Epithelial cell of esophagus (primary cell): ENCODE data around the gene CMTM3.
A peak's percentile ranks its signal among the peaks of the same experiment; 100 is the strongest.
"Not testable (repeated sequence)": the region's sequence is repeated elsewhere in the genome, so short reads cannot be mapped to it uniquely, and the experiment has no call there.

ENCODE experiments used
- DNase-seq: peaks from one replicate; pipeline ENCODE4 v3.0.0; 2010; ENCODE audit warnings: low read depth
- H3K4me3 ChIP-seq: 2 replicates; pipeline ENCODE4 v1.5.1; 2011; ENCODE audit warnings: mild to moderate bottlenecking, low read length, control low read depth
- TF ChIP-seq, protein P1 (sequence below): IDR thresholded peaks from 2 replicates; pipeline ENCODE4 v1.5.1; 2011; ENCODE audit warnings: low read depth, mild to moderate bottlenecking, low read length, control low read depth, inconsistent platforms; ENCODE audit not compliant: insufficient read depth; ENCODE audit errors: missing control alignments

CMTM3 gene

DNA sequence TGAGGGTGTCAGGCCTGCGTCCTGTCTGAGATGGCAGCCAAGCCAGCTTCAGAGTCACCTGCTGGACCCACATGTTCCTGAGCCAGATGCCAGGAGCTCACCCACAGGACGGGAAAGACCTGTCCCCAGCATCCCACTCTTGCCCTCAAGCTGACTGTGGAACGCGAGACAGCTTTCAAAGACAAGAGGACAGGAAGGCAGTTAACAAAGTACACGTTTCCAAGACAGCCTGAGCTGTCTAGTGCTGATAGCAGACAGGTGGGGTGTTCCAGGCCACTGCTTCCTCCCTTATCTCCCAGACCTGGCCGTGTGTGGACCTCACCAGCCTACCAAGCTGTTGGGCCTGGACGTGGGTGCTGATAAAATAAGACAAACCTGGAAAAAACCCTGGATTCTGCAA, 13.2 kb downstream of the CMTM3 start:
- no peak overlapping the region for H3K4me3 ChIP-seq
- TF ChIP-seq, protein P1, sequence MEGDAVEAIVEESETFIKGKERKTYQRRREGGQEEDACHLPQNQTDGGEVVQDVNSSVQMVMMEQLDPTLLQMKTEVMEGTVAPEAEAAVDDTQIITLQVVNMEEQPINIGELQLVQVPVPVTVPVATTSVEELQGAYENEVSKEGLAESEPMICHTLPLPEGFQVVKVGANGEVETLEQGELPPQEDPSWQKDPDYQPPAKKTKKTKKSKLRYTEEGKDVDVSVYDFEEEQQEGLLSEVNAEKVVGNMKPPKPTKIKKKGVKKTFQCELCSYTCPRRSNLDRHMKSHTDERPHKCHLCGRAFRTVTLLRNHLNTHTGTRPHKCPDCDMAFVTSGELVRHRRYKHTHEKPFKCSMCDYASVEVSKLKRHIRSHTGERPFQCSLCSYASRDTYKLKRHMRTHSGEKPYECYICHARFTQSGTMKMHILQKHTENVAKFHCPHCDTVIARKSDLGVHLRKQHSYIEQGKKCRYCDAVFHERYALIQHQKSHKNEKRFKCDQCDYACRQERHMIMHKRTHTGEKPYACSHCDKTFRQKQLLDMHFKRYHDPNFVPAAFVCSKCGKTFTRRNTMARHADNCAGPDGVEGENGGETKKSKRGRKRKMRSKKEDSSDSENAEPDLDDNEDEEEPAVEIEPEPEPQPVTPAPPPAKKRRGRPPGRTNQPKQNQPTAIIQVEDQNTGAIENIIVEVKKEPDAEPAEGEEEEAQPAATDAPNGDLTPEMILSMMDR: no peak
- no peak for DNase-seq

DNA sequence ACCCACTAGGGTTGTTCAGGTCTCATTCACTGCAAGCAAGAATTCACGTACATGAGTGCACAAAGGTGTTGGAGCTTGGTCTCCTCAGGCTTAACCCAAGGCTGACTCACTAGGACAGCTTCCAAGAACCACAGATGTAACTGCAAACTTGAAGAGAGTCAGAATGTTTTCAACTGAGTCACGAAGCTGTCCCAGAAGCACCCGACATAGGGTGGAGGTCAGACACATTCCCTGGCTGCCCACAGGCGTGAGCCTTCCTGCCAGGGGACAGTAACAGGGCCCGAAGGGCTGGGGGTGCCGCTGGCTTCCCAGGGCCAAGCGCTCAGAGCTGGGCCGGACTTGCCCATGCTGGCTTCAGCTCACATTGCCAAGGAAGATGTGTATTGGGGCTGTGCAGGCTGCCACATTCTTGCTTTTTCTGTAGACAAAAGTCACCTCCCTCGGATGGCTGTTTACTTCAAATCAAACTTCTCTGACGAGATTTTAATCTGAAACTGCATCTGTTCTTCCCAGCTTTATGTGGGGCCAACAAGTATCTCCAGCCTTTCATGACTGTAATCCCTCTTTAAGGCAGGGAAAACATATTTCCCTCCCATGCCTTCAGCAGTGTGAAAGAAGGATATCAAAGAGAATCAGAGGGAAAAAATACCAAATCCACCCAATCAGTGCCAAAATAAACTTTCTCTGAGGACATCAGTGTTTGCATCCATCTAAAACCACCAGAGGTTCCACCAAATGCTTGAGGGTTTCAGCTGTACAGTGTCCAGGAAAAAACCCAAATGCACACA, 14.3 kb downstream of the CMTM3 start:
- DNase-seq: peak; percentile 94
- H3K4me3 ChIP-seq: no peak overlapping the region
- TF ChIP-seq, protein P1: no peak

DNA sequence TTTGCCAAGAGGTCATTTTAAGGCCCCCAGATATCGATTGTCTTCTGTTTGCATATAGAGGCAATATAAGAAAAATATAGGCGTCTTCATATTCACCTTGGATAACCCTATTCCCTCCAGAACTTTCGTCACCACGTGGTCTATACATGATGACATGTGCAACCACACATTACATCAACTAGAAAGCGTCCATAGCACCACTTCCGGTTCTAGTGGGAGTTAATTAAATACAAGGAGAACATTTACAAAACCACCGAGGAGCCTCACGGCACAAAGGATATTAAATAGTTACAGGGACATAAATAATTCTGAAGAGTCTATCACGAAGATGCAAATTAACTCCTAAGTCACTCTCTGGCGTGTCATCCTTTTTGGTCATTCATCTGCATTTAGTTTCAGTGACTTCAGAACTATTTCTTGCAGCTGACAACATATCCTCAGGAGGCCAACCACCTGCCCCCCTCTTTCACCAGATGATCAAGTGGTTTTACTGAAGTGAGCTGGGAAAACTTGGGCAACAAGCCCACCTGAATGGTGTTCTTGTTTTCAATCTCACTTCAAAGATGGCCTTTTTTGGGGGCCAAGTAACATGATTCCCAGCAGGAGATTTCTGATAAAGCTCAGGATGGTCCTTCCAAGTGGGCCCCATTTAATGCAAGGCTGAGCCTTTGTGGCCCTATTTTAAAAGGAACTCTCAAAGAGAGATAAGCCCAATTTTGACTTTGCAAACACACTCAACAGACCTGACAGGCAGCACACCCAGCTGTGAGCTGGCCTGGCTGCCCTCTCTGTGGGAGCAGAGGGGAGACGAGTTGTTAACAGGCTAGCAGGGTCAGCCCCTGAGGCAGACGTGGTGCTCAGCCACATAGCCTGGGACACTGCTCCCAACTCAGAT, 15.3 kb downstream of the CMTM3 start:
- DNase-seq: peak; percentile 36

DNA sequence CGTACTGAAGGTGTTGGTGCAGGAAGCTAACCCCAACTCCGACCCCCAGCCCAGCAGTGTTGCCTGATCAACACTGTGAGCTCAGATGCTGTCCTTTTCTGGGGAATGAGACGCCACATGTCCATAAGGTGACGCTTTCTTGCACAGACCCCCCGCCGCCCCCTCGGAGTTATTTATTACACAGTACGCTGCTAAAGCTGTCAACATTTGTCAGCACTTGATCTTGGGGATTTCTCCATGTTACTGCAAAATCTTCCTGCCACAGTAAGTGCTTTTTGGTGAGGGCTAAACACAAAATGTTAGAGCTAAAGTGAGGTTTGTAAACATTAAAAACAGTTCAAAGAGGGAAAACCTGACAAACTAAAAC, 15.9 kb downstream of the CMTM3 start:
- no peak for DNase-seq
- no peak overlapping the region for H3K4me3 ChIP-seq
- TF ChIP-seq, protein P1: no peak

More for the DNA sequence above, 15.3 kb downstream of the CMTM3 start:
- TF ChIP-seq, protein P1: no peak
- H3K4me3 ChIP-seq: no peak overlapping the region

DNA sequence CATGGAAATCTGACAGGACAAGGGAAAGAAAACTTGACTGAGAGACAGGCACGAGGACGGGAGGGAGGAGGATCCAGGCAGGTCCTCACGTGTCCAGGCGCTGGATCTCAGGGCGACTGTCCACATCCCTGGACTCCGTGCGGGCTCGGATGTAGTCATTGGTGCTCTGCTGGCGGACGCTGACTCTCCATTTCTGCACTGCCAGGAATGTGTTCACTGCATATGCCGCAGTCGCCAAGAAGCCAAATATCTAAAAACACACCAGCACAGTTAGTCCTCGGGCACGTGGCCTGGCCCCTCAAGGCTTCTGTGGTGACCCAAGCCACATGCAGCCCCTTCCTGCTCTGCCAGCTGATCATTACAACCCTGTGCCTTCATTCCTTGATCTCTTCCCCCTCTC, 17.5 kb downstream of the CMTM3 start:
- TF ChIP-seq, protein P1: no peak
- no peak overlapping the region for H3K4me3 ChIP-seq
- no peak for DNase-seq

DNA sequence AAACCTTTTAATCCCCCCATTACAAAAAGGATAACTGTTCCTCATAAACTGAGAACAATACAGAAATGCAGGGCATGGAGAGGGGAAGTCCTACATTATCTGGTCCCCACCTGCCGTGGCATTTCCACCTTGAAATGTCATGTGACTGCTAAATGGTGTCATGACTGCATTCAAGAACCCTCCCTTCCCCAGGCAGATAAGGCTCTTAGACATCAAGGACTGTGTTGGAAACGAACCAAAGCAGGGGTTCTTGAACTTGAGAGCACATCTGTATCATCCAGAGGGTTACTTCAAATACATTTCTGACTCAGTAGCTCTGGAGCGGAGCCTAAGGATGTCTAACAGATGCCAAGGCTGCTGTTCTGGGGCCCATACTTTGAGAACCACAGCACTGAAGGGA, 18.4 kb downstream of the CMTM3 start:
- TF ChIP-seq, protein P1: no peak
- no peak for DNase-seq
- no peak overlapping the region for H3K4me3 ChIP-seq

DNA sequence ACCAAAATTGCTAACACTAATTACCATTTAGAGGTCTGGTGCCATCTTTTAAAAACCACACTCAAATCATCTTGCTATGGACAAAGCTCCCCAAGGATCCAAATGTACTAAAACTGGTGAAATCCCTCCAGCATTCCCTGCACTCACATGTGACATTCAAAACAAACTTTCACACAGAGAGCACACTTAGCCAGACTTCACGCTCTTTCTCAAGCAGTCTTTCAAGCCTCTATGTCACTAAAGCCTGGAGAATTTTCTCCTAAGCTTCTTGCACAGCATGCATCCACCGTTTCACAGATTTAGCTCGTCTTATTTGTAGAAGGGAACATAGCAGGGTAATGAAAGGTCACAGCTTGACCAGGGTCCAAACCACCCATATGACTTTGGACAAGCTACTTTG, 19.3 kb downstream of the CMTM3 start:
- H3K4me3 ChIP-seq: no peak overlapping the region
- DNase-seq: no peak
- TF ChIP-seq, protein P1: no peak

DNA sequence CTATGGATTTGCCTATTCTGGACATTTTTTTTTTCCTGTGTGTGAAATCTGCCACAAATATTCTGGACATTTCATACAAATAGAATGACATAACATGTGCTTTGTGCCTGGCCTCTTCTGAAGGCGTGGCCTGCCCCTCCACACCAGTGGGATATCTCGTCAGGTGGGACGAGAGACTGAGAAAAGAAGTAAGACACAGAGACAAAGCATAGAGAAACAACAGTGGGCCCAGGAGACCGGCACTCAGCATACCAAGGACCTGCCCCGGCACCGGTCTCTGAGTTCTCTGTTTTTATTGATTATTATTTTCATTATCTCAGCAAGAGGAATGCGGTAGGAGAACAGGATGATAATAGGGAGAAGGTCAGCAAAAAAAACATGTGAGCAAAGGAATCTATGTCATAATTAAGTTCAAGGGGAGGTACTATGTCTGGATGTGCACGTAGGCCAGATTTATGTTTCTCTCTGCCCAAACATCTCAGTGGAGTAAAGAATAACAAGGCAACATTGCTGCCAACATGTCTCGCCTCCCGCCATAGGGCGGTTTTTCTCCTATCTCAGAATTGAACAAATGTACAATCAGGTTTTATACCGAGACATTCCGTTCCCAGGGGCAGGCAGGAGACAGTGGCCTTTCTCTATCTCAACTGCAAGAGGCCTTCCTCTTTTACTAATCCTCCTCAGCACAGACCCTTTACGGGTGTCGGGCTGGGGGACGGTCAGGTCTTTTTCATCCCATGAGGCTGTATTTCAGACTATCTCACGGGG, 23.3 kb downstream of the CMTM3 start:
- DNase-seq: not testable (repeated sequence)

More for the DNA sequence above, 23.3 kb downstream of the CMTM3 start:
- H3K4me3 ChIP-seq: not testable (repeated sequence)
